Left renal cortex interstitium (tissue), 4 donors: ENCODE data around the gene MTSS2. TPM values are rescaled to one million over a fixed set of nuclear protein-coding genes. Genes with fewer than 3 reads are reported as not detected.
A peak's percentile ranks its signal among the peaks of the same experiment; 100 is the strongest.

Experiments used
- DNase-seq, 4 donors: peaks; one replicate each; pipeline ENCODE4 v3.0.0-alpha.2; 2013; ENCODE audit warnings: low read depth in 4 of 4, low spot score in 2 of 4, missing footprints in 1 of 4
- polyA plus RNA-seq, 4 donors: library from polyadenylated mRNA; unstranded; fragments of 120-200 nt; gene quantifications; one replicate each; pipeline ENCODE4 v1.2.1, GENCODE V29; 2013; ENCODE audit not compliant: insufficient read length in 4 of 4

MTSS2 gene
- polyA plus RNA-seq, 4 donors = 40.4 to 59.9 (median 46.4) TPM

- DNase-seq = peak in 2 of 4 donors; percentile 80
Observed at GRCh38 chr16:70715055-70715858, 29.4 kb upstream of the MTSS2 start.

GRCh38 chr16:70714581-70715054, 28.8 kb upstream of the MTSS2 start:
- no peak for DNase-seq

- DNase-seq = no peak
Observed at GRCh38 chr16:70713824-70714223, 28.0 kb upstream of the MTSS2 start.

- DNase-seq = no peak
Observed at GRCh38 chr16:70713342-70713741, 27.5 kb upstream of the MTSS2 start.

GRCh38 chr16:70712942-70713341, 27.1 kb upstream of the MTSS2 start:
- no peak for DNase-seq

- no peak for DNase-seq
Observed at GRCh38 chr16:70712359-70712758, 26.5 kb upstream of the MTSS2 start.

- no peak for DNase-seq
Observed at GRCh38 chr16:70711211-70712031, 25.6 kb upstream of the MTSS2 start.

- DNase-seq = no peak
Observed at GRCh38 chr16:70710422-70711210, 24.8 kb upstream of the MTSS2 start.

GRCh38 chr16:70709942-70710341, 24.1 kb upstream of the MTSS2 start:
- no peak for DNase-seq

- no peak for DNase-seq
Observed at GRCh38 chr16:70709457-70709856, 23.6 kb upstream of the MTSS2 start.

- DNase-seq = no peak
Observed at GRCh38 chr16:70708366-70709246, 22.8 kb upstream of the MTSS2 start.

GRCh38 chr16:70706948-70707465, 21.2 kb upstream of the MTSS2 start:
- no peak for DNase-seq

- DNase-seq = no peak
Observed at GRCh38 chr16:70705056-70705455, 19.2 kb upstream of the MTSS2 start.

GRCh38 chr16:70704586-70704985, 18.7 kb upstream of the MTSS2 start:
- no peak for DNase-seq

- no peak for DNase-seq
Observed at GRCh38 chr16:70703835-70704381, 18.1 kb upstream of the MTSS2 start.

- DNase-seq = no peak
Observed at GRCh38 chr16:70703041-70703834, 17.4 kb upstream of the MTSS2 start.

GRCh38 chr16:70702624-70703023, 16.8 kb upstream of the MTSS2 start:
- no peak for DNase-seq

- no peak for DNase-seq
Observed at GRCh38 chr16:70701998-70702397, 16.1 kb upstream of the MTSS2 start.

GRCh38 chr16:70701596-70701995, 15.7 kb upstream of the MTSS2 start:
- no peak for DNase-seq
